KG1 (cell line): ENCODE data around the gene TMEM14C.
"Not testable (repeated sequence)": the region's sequence is repeated elsewhere in the genome, so short reads cannot be mapped to it uniquely, and the experiment has no call there.

ENCODE experiments used
- DNase-seq: peaks from one replicate; lab custom pipeline; 2025; lab: John Stamatoyannopoulos, UW

Gene TMEM14C

GRCh38 chr6:10720960-10721849 is 1.7 kb upstream of the TMEM14C start:
- not testable (repeated sequence) for DNase-seq

- DNase-seq = no peak
Measured at GRCh38 chr6:10721850-10722569, 860 bp upstream of the TMEM14C start.

- no peak for DNase-seq
Measured at GRCh38 chr6:10722570-10722819, 375 bp upstream of the TMEM14C start.

- no peak for DNase-seq
Measured at GRCh38 chr6:10723567-10723881, 654 bp downstream of the TMEM14C start.

GRCh38 chr6:10725044-10725443 is 2.2 kb downstream of the TMEM14C start:
- DNase-seq = no peak

- no peak for DNase-seq
Measured at GRCh38 chr6:10725716-10726115, 2.8 kb downstream of the TMEM14C start.

- DNase-seq = no peak
Measured at GRCh38 chr6:10730254-10730653, 7.4 kb downstream of the TMEM14C start.

GRCh38 chr6:10733151-10733715 is 10.4 kb downstream of the TMEM14C start:
- no peak for DNase-seq

- no peak for DNase-seq
Measured at GRCh38 chr6:10733863-10734262, 11.0 kb downstream of the TMEM14C start.

GRCh38 chr6:10736731-10737130 is 13.9 kb downstream of the TMEM14C start:
- no peak for DNase-seq

- no peak for DNase-seq
Measured at GRCh38 chr6:10740061-10740460, 17.2 kb downstream of the TMEM14C start.

GRCh38 chr6:10741643-10742042 is 18.8 kb downstream of the TMEM14C start:
- not testable (repeated sequence) for DNase-seq

GRCh38 chr6:10742251-10742650 is 19.4 kb downstream of the TMEM14C start:
- DNase-seq = no peak

GRCh38 chr6:10743515-10743914 is 20.6 kb downstream of the TMEM14C start:
- no peak for DNase-seq

GRCh38 chr6:10745116-10745515 is 22.2 kb downstream of the TMEM14C start:
- DNase-seq = no peak

GRCh38 chr6:10746915-10747250 is 24.0 kb downstream of the TMEM14C start:
- DNase-seq = no peak

GRCh38 chr6:10747251-10747972 is 24.5 kb downstream of the TMEM14C start, which contains the start of gene TMEM14B:
Gene TMEM14B (plus strand): TSS chr6:10747805. CDS start chr6:10749246, 1,441 bp downstream.
- DNase-seq = peak; percentile 96

GRCh38 chr6:10749734-10750133 is 26.9 kb downstream of the TMEM14C start:
- no peak for DNase-seq

- not testable (repeated sequence) for DNase-seq
Measured at GRCh38 chr6:10750568-10750967, 27.7 kb downstream of the TMEM14C start.

- DNase-seq = not testable (repeated sequence)
Measured at GRCh38 chr6:10751757-10752156, 28.9 kb downstream of the TMEM14C start.

- DNase-seq = no peak
Measured at GRCh38 chr6:10756085-10756484, 33.2 kb downstream of the TMEM14C start.

- no peak for DNase-seq
Measured at GRCh38 chr6:10759312-10759839, 36.5 kb downstream of the TMEM14C start.
